Neural crest cell (in vitro differentiated cells): ENCODE data around the gene GNAI3. TPM values are rescaled to one million over a fixed set of nuclear protein-coding genes. Genes with fewer than 3 reads are reported as not detected.

Experiments used
- DNase-seq: peaks from one replicate; pipeline ENCODE4 v3.0.0; 2021; ENCODE audit warnings: low read depth, mixed read lengths, low spot score
- H3K27ac Mint-ChIP-seq: one replicate; pipeline ENCODE4 v1.8.0; 2021; ENCODE audit warnings: mild to moderate bottlenecking, mixed read lengths; ENCODE audit not compliant: unreplicated experiment
- H3K27me3 Mint-ChIP-seq: 2 replicates; pipeline ENCODE4 v1.8.0; 2021; ENCODE audit warnings: low read depth, mild to moderate bottlenecking, mixed read lengths
- H3K36me3 Mint-ChIP-seq: 2 replicates; pipeline ENCODE4 v1.8.0; 2021; ENCODE audit warnings: low read depth, mild to moderate bottlenecking, mixed read lengths
- H3K4me1 Mint-ChIP-seq: 2 replicates; pipeline ENCODE4 v1.8.0; 2021; ENCODE audit warnings: mixed read lengths
- H3K4me3 Mint-ChIP-seq: one replicate; pipeline ENCODE4 v1.8.0; 2021; ENCODE audit warnings: mild to moderate bottlenecking, mixed read lengths
- H3K9me3 Mint-ChIP-seq: 2 replicates; pipeline ENCODE4 v1.8.0; 2021; ENCODE audit warnings: mixed read lengths
- long read RNA-seq: library from polyadenylated mRNA; unstranded; transcript quantifications from one replicate; pipeline ENCODE4 v2.0.0, GENCODE V29; 2020
- total RNA-seq: library from RNA; stranded (reverse); gene quantifications from 2 replicates; pipeline ENCODE4 v1.2.1, GENCODE V29; 2021
- TF ChIP-seq, protein P1 (sequence below): fragments of 200-600 bp; sonication (generic); conservative IDR thresholded peaks from 2 replicates; pipeline ENCODE4 v1.5.0; 2021; ENCODE audit warnings: antibody characterized with exemption, mild to moderate bottlenecking

Gene GNAI3
- 9.8 and 10.2 TPM in 2 replicates for total RNA-seq
- long read RNA-seq, full-length matches to known transcripts: 947 of 966 reads
- long read RNA-seq, partial matches to known transcripts: 11 of 966 reads
- long read RNA-seq, other reads (novel, unspliced or antisense): 8 of 966 reads

GRCh38 chr1:109548321-109549267 lies at the start of gene GNAI3:
Gene GNAI3, plus strand, starts transcription at chr1:109548615. Its CDS starts 106 bp downstream, at chr1:109548721.
- DNase-seq: peak; percentile 81
- Mint-ChIP-seq H3K9me3 (no peaks in the 10 kb centered on the region), H3K4me1 (peaks cover 39% of the 10 kb centered on the region), H3K27me3 (no peaks in the 10 kb centered on the region), H3K4me3 (peak within 1 kb of the TSS; percentile 95), H3K36me3 (no peaks in the 10 kb centered on the region), H3K27ac (peak within 1 kb of the TSS; percentile 97)
- TF ChIP-seq, protein P1, sequence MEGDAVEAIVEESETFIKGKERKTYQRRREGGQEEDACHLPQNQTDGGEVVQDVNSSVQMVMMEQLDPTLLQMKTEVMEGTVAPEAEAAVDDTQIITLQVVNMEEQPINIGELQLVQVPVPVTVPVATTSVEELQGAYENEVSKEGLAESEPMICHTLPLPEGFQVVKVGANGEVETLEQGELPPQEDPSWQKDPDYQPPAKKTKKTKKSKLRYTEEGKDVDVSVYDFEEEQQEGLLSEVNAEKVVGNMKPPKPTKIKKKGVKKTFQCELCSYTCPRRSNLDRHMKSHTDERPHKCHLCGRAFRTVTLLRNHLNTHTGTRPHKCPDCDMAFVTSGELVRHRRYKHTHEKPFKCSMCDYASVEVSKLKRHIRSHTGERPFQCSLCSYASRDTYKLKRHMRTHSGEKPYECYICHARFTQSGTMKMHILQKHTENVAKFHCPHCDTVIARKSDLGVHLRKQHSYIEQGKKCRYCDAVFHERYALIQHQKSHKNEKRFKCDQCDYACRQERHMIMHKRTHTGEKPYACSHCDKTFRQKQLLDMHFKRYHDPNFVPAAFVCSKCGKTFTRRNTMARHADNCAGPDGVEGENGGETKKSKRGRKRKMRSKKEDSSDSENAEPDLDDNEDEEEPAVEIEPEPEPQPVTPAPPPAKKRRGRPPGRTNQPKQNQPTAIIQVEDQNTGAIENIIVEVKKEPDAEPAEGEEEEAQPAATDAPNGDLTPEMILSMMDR: no peak

- no peaks in the 10 kb centered on the region for H3K27me3 Mint-ChIP-seq
- no peak overlapping the region for H3K27ac Mint-ChIP-seq
- DNase-seq: no peak
- H3K36me3 Mint-ChIP-seq: peaks cover 3% of the 10 kb centered on the region
- H3K9me3 Mint-ChIP-seq: no peaks in the 10 kb centered on the region
- no peak overlapping the region for H3K4me3 Mint-ChIP-seq
- H3K4me1 Mint-ChIP-seq: peaks cover 20% of the 10 kb centered on the region
- TF ChIP-seq, protein P1: no peak
These were observed 49.3 kb upstream of the GNAI3 start for GRCh38 chr1:109499081-109499480.

GRCh38 chr1:109499661-109500536 lies 48.5 kb upstream of the GNAI3 start:
- DNase-seq: no peak
- H3K27ac Mint-ChIP-seq: no peak overlapping the region
- H3K4me1 Mint-ChIP-seq: peaks cover 20% of the 10 kb centered on the region
- TF ChIP-seq, protein P1: peak; percentile 57
- no peaks in the 10 kb centered on the region for H3K9me3 Mint-ChIP-seq
- H3K4me3 Mint-ChIP-seq: peak overlapping the region; percentile 51
- peaks cover 3% of the 10 kb centered on the region for H3K36me3 Mint-ChIP-seq
- H3K27me3 Mint-ChIP-seq: no peaks in the 10 kb centered on the region

- peaks cover 20% of the 10 kb centered on the region for H3K4me1 Mint-ChIP-seq
- H3K4me3 Mint-ChIP-seq: no peak overlapping the region
- H3K36me3 Mint-ChIP-seq: peaks cover 3% of the 10 kb centered on the region
- no peaks in the 10 kb centered on the region for H3K9me3 Mint-ChIP-seq
- H3K27me3 Mint-ChIP-seq: no peaks in the 10 kb centered on the region
- no peak overlapping the region for H3K27ac Mint-ChIP-seq
- DNase-seq: no peak
- TF ChIP-seq, protein P1: no peak
These were observed 47.5 kb upstream of the GNAI3 start for GRCh38 chr1:109500941-109501381.
